K562 (cell line): ENCODE data around the gene OARD1. TPM values are rescaled to one million over a fixed set of nuclear protein-coding genes. Genes with fewer than 3 reads are reported as not detected.

Source experiments
- CREM ChIP-seq: IDR thresholded peaks from 2 replicates; pipeline ENCODE4 v1.6.1; 2014; ENCODE audit warnings: antibody characterized with exemption, low read depth
- GABPA ChIP-seq: fragments of 200-800 bp; sonication (Bioruptor generic); conservative IDR thresholded peaks from 2 replicates; pipeline ENCODE4 v1.6.1; 2016; ENCODE audit warnings: low read depth, missing genetic modification characterization, missing compliant biosample characterization
- HCFC1 ChIP-seq: IDR thresholded peaks from 2 replicates; pipeline ENCODE4 v1.6.1; 2012; ENCODE audit warnings: low read depth, low read length, improper control_type of control experiment
- HDAC1 ChIP-seq, 2 experiments: fragments of 450-650 bp; IDR thresholded peaks; 2 replicates each; pipeline ENCODE4 v1.6.1; 2016 to 2017; ENCODE audit warnings: inconsistent platforms in 1 of 2, mild to moderate bottlenecking in 1 of 2, moderate library complexity in 1 of 2
- HDGF ChIP-seq: fragments of 450-650 bp; IDR thresholded peaks from 2 replicates; pipeline ENCODE4 v1.6.1; 2016
- JUN ChIP-seq, 2 experiments: sonication (generic) in 1 of 2; formaldehyde crosslinking in 1 of 2; IDR thresholded peaks; 2 replicates each; pipeline versions ENCODE4 v1.6.1 to v1.8.0; 2012 to 2022; ENCODE audit warnings: borderline replicate concordance in 2 of 2, mild to moderate bottlenecking in 2 of 2, improper control_type of control experiment in 1 of 2, low read depth in 1 of 2, low read length in 1 of 2, missing genetic modification reagents in 1 of 2
- MAZ ChIP-seq, 2 experiments: fragments of 450-650 bp in 1 of 2; sonication (generic) in 1 of 2; formaldehyde crosslinking; IDR thresholded peaks in 1 of 2; conservative IDR thresholded peaks in 1 of 2; 2 replicates each; pipeline versions ENCODE4 v1.4.0 to v1.5.0; 2020; ENCODE audit warnings: mild to moderate bottlenecking in 1 of 2, missing genetic modification reagents in 1 of 2
- MEF2D ChIP-seq: conservative IDR thresholded peaks from 2 replicates; pipeline ENCODE4 v1.6.1; 2016; ENCODE audit warnings: low read depth, missing genetic modification characterization, missing compliant biosample characterization
- MTA2 ChIP-seq: fragments of 450-650 bp; IDR thresholded peaks from 2 replicates; pipeline ENCODE4 v1.6.1; 2016; ENCODE audit warnings: low read depth
- MYC ChIP-seq, 2 experiments: fragments of 250-450 bp in 1 of 2; sonication (Bioruptor Pico) in 1 of 2; IDR thresholded peaks; 2 replicates each; pipeline versions ENCODE4 v1.5.1 to v1.6.1; 2012 to 2021; ENCODE audit warnings: low read depth in 2 of 2, borderline replicate concordance in 1 of 2, improper control_type of control experiment in 1 of 2, low read length in 1 of 2, mild to moderate bottlenecking in 1 of 2, moderate library complexity in 1 of 2
- NCOA2 ChIP-seq, 2 experiments: fragments of 450-650 bp; IDR thresholded peaks; 2 replicates each; pipeline ENCODE4 v1.6.1; 2018; ENCODE audit warnings: mild to moderate bottlenecking in 2 of 2, moderate library complexity in 1 of 2; ENCODE audit not compliant: partially characterized antibody in 2 of 2
- NFYB ChIP-seq: IDR thresholded peaks from 2 replicates; pipeline ENCODE4 v1.6.1; 2011; ENCODE audit warnings: mild to moderate bottlenecking, moderate library complexity; ENCODE audit not compliant: insufficient read length; ENCODE audit errors: extremely low read depth
- NRF1 ChIP-seq, 2 experiments: fragments of 450-650 bp; IDR thresholded peaks in 1 of 2; conservative IDR thresholded peaks in 1 of 2; 2 replicates each; pipeline ENCODE4 v1.6.1; 2014; ENCODE audit warnings: mild to moderate bottlenecking in 2 of 2
- PPARD ChIP-seq: fragments of 250-450 bp; sonication (Bioruptor Pico); IDR thresholded peaks from 2 replicates; pipeline ENCODE4 v1.8.0; 2022; ENCODE audit warnings: inconsistent platforms, mild to moderate bottlenecking, moderate library complexity
- RAD51 ChIP-seq: fragments of 450-650 bp; IDR thresholded peaks from 2 replicates; pipeline ENCODE4 v1.7.1; 2016; ENCODE audit warnings: low read depth, mild to moderate bottlenecking, borderline replicate concordance
- SNIP1 ChIP-seq: fragments of 450-650 bp; IDR thresholded peaks from 2 replicates; pipeline ENCODE4 v1.7.1; 2017; ENCODE audit warnings: low read depth, mild to moderate bottlenecking
- SP2 ChIP-seq: IDR thresholded peaks from 2 replicates; pipeline ENCODE4 v1.6.1; 2011; ENCODE audit warnings: mild to moderate bottlenecking, low read depth, low read length, moderate library complexity; ENCODE audit not compliant: poor library complexity, severe bottlenecking; ENCODE audit errors: extremely low read depth
- SRSF7 ChIP-seq: fragments of 200-400 bp; formaldehyde crosslinking; optimal IDR thresholded peaks from 2 replicates; pipeline ENCODE3; 2017; ENCODE audit warnings: mild to moderate bottlenecking, low read depth, low read length
- ZNF175 ChIP-seq: fragments of 200-800 bp; sonication (Bioruptor generic); IDR thresholded peaks from 2 replicates; pipeline ENCODE4 v1.6.1; 2016; ENCODE audit warnings: low read depth, mild to moderate bottlenecking, missing genetic modification characterization, missing compliant biosample characterization
- ZNF507 ChIP-seq: conservative IDR thresholded peaks from 2 replicates; pipeline ENCODE4 v1.6.1; 2017; ENCODE audit warnings: missing genetic modification characterization, missing compliant biosample characterization
- ZNF699 ChIP-seq: fragments of 250-450 bp; sonication (Bioruptor Pico); IDR thresholded peaks from 2 replicates; pipeline ENCODE4 v1.8.0; 2021; ENCODE audit warnings: mild to moderate bottlenecking, moderate library complexity; ENCODE audit not compliant: insufficient replicate concordance
- polyA plus RNA-seq, 8 experiments: library from polyadenylated mRNA; depleted of rRNA in 4 of 8; stranded (reverse) in 5 of 8; unstranded in 3 of 8; fragments of >200 nt; fragmentation: Nextera tagmentation in 2 of 8; fragmentation: Illumina TruSeq in 1 of 8; extraction: Ambion mirVana in 2 of 8; extraction: Trizol in 1 of 8; gene quantifications; 2 replicates each; pipeline versions ENCODE4 v1.2.1 to v1.2.3, GENCODE V29; 2011 to 2014; ENCODE audit warnings: inconsistent platforms in 1 of 8, missing spikeins in 1 of 8
- total RNA-seq, 7 experiments: library from RNA; depleted of rRNA in 6 of 7; stranded (reverse); fragments of >200 nt in 6 of 7; fragmentation: Illumina TruSeq in 2 of 7; extraction: Trizol in 2 of 7; gene quantifications; 2 replicates each; pipeline versions ENCODE4 v1.2.1 to v1.2.3, GENCODE V29; 2011 to 2021; ENCODE audit warnings: low replicate concordance in 1 of 7
- TF ChIP-seq, protein P1 (sequence below): fragments of 450-650 bp; formaldehyde crosslinking; IDR thresholded peaks from 2 replicates; pipeline ENCODE4 v1.4.0; 2020; ENCODE audit warnings: mild to moderate bottlenecking, moderate library complexity
- TF ChIP-seq, protein P2 (sequence below): fragments of 250-450 bp; sonication (Bioruptor Pico); IDR thresholded peaks from 2 replicates; pipeline ENCODE4 v1.8.0; 2022; ENCODE audit warnings: moderate library complexity, mild to moderate bottlenecking, inconsistent platforms
- TF ChIP-seq, protein P3 (sequence below): sonication (generic); formaldehyde crosslinking; IDR thresholded peaks from 2 replicates; pipeline ENCODE4 v1.8.0; 2022; ENCODE audit warnings: mild to moderate bottlenecking, missing genetic modification reagents

OARD1 gene
- total and polyA plus RNA-seq, 9 of the 15 experiments (the other 6 are each of a cell fraction or from before 2014, with no cell fraction given): 43.4 to 88.3 (median 61.1) TPM

DNA sequence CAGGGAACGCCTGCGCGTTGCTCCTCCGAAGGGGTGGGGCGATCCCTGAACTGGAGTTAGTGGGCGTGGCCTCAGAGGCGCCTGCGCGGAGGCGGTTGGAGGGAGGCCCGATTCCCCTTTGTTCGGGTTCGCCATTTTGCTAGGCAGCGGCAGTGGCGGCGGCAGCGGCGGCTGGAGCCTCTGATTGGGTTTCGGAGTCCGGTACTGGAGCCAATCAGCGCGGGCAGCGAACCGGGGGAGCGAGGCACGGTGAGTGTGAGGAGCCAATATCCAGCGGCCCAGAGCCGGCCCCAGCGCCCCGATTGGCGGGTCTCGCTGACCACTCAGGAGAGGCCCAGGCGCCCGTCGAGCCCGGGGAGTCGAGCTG, 663 bp upstream of the OARD1 start, which contains the start of gene NFYA (continued):
- TF ChIP-seq MYC (IDR thresholded peaks at IDR 0.05; ENCODE audit: low read depth, low read length) (peak; percentile 5; the same call in 1 of the 2 replicates), MYC (CRISPR knock-in tag; IDR thresholded peaks at IDR 0.05; ENCODE audit: borderline replicate concordance, low read depth) (no peak), PPARD (CRISPR knock-in tag) (no peak), NCOA2 (IDR thresholded peaks at IDR 0.05; ENCODE audit: partially characterized antibody in 2 of 2) (no peak), JUN (IDR thresholded peaks at IDR 0.05; ENCODE audit: borderline replicate concordance, low read depth, low read length) (0 out of 2 replicates have a peak, but pooled peaks have one; percentile 4), JUN (CRISPR knock-in tag; IDR thresholded peaks at IDR 0.05; ENCODE audit: borderline replicate concordance) (no peak), HDAC1 (IDR thresholded peaks at IDR 0.05) (no peak), MTA2 (no peak), ZNF507 (tag) (no peak), RAD51 (no peak), ZNF699 (CRISPR knock-in tag) (no peak), SP2 (peak; percentile 51), MEF2D (no peak), NFYB (peak; percentile 98), NRF1 (conservative IDR thresholded peaks at IDR 0.05 in 1 of 2, IDR thresholded peaks at IDR 0.05 in 1 of 2) (no peak), SNIP1 (no peak), GABPA (tag) (no peak), HDGF (0 out of 2 replicates have a peak, but pooled peaks have one; percentile 58), SRSF7 (no peak), CREM (no peak), MAZ (CRISPR knock-in tag; conservative IDR thresholded peaks at IDR 0.05 in 1 of 2, IDR thresholded peaks at IDR 0.05 in 1 of 2) (0 out of 4 replicates have a peak, but pooled peaks of 1 of the 2 experiments have one; percentile 1), ZNF175 (peak; percentile 91), HCFC1 (no peak; the same call in 1 of the 2 replicates)
- TF ChIP-seq, protein P1, sequence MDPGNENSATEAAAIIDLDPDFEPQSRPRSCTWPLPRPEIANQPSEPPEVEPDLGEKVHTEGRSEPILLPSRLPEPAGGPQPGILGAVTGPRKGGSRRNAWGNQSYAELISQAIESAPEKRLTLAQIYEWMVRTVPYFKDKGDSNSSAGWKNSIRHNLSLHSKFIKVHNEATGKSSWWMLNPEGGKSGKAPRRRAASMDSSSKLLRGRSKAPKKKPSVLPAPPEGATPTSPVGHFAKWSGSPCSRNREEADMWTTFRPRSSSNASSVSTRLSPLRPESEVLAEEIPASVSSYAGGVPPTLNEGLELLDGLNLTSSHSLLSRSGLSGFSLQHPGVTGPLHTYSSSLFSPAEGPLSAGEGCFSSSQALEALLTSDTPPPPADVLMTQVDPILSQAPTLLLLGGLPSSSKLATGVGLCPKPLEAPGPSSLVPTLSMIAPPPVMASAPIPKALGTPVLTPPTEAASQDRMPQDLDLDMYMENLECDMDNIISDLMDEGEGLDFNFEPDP (CRISPR knock-in tag): 0 out of 2 replicates have a peak, but pooled peaks have one; percentile 40
- TF ChIP-seq, protein P2, sequence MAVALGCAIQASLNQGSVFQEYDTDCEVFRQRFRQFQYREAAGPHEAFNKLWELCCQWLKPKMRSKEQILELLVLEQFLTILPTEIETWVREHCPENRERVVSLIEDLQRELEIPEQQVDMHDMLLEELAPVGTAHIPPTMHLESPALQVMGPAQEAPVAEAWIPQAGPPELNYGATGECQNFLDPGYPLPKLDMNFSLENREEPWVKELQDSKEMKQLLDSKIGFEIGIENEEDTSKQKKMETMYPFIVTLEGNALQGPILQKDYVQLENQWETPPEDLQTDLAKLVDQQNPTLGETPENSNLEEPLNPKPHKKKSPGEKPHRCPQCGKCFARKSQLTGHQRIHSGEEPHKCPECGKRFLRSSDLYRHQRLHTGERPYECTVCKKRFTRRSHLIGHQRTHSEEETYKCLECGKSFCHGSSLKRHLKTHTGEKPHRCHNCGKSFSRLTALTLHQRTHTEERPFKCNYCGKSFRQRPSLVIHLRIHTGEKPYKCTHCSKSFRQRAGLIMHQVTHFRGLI (CRISPR knock-in tag): peak; percentile 43; the same call in 1 of the 2 replicates
- TF ChIP-seq, protein P3, sequence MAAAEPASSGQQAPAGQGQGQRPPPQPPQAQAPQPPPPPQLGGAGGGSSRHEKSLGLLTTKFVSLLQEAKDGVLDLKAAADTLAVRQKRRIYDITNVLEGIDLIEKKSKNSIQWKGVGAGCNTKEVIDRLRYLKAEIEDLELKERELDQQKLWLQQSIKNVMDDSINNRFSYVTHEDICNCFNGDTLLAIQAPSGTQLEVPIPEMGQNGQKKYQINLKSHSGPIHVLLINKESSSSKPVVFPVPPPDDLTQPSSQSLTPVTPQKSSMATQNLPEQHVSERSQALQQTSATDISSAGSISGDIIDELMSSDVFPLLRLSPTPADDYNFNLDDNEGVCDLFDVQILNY (CRISPR knock-in tag): no peak
